Body of pancreas (tissue), 4 donors: ENCODE data around the gene PITPNC1.

Experiments
- POLR2A ChIP-seq, 3 donors: fragments of 450-650 bp; IDR thresholded peaks; one replicate each; pipeline ENCODE4 v1.6.1; 2016; ENCODE audit warnings: antibody characterized with exemption in 3 of 3, mild to moderate bottlenecking in 2 of 3
- TF ChIP-seq, protein P1 (sequence below), 7 experiments: fragments of 450-650 bp in 4 of 7; fragments of 200-600 bp in 3 of 7; sonication (generic) in 3 of 7; IDR thresholded peaks; one replicate each; pipeline ENCODE4 v1.5.1; 2016 to 2019; ENCODE audit warnings: antibody characterized with exemption in 7 of 7

DNA sequence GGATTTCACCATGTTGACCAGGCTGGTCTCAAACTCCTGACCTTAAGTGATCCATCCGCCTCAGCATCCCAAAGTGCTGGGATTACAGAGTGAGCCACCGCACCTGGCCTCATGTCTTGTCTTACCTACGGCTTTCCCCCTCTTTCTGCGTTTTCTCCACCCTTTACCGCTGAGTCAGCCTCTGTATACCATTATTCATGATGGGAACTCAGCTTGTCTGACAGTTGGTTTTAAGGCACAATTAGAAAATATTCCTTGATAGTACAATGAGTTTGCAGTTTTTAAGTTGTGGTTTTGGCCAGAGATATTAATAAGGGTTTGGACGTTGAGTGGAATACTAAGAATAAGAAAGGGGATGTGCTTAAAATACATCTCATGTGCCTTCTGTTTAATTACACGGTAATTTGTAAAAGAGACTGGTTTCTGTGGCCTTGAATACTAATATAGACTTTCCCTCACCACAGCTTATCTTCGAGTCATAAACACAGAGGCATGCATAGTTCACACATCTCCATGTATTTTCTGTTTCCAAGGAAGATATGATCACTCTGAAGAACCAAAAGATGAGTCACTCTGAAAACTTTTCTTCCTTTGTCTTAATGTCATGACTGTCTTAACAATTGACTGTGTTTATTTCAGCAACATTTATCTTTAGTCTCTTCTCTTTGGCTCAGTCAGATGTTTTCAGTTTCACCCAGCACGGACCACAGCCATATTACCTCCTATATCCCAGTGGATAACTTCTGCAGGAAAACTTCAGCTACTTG is 54.4 kb downstream of the PITPNC1 start:
- no peak for TF ChIP-seq POLR2A (IDR thresholded peaks at IDR 0.05)
- TF ChIP-seq, protein P1, sequence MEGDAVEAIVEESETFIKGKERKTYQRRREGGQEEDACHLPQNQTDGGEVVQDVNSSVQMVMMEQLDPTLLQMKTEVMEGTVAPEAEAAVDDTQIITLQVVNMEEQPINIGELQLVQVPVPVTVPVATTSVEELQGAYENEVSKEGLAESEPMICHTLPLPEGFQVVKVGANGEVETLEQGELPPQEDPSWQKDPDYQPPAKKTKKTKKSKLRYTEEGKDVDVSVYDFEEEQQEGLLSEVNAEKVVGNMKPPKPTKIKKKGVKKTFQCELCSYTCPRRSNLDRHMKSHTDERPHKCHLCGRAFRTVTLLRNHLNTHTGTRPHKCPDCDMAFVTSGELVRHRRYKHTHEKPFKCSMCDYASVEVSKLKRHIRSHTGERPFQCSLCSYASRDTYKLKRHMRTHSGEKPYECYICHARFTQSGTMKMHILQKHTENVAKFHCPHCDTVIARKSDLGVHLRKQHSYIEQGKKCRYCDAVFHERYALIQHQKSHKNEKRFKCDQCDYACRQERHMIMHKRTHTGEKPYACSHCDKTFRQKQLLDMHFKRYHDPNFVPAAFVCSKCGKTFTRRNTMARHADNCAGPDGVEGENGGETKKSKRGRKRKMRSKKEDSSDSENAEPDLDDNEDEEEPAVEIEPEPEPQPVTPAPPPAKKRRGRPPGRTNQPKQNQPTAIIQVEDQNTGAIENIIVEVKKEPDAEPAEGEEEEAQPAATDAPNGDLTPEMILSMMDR (IDR thresholded peaks at IDR 0.05) = no peak
